ENCODE results near the gene P2RX1. TPM values are rescaled to one million over a fixed set of nuclear protein-coding genes. Genes with fewer than 3 reads are reported as not detected.

The P2RX1 gene
- polyA plus RNA-seq, 3 donors: 22.9 to 117 (median 33.8) TPM

DNA sequence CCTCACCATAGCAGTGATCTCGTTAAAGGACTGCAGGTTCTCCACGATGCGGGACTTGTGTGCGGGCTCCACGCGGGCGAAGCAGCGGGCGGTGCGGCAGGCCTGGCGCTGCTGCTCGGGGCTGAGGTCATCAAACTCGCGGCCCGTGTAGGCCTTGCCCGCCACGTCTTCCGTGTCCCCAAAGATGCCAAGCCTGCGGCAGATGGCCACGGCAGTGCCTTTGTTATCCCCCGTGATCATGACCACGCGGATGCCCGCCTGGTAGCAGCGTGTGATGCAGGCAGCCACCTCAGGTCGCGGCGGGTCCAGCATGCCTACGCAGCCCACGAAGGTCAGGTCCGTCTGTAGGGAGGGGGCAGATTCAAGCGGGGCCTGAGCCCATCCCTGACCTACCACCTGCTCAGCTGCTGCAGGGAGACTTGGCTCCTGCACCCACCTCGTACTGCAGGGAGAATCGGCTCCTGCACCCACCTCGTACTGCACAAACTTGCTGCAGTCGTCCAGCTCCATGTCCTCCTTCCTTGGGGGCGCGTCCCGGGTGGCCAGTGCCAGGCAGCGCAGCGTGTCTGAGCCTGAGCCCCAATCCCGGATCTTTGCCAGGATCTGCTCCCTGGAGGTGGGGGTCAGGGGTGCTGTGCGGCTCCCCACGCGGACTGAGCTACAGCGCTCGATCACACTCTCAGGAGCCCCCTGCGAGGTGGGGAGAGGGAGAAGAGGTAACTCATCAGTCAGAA, 24.9 kb upstream of the P2RX1 start:
- no peaks in the 10 kb centered on the region for H3K27me3 ChIP-seq (ENCODE audit: control insufficient read depth in 2 of 2, insufficient read depth in 2 of 2, low read length in 2 of 2)
- H3K9ac ChIP-seq (ENCODE audit: insufficient read depth, low read length, poor library complexity, severe bottlenecking): no peak overlapping the region
- H3K4me2 ChIP-seq (replicated peaks; ENCODE audit: extremely low read depth, low read length, poor library complexity, severe bottlenecking): no peak overlapping the region
- no peaks in the 10 kb centered on the region for H3K4me1 ChIP-seq (ENCODE audit: control insufficient read depth in 1 of 2, insufficient read depth in 2 of 2, low read length in 2 of 2)
- Mint-ChIP-seq H3K4me3 (no peak overlapping the region), H3K4me1 (no peaks in the 10 kb centered on the region), H3K36me3 (peaks cover 70 to 94% of the 10 kb centered on the region in 2 donors), H3K27ac (peak overlapping the region in 3 of 7 donors; percentile 21 to 66 (median 37)), H3K9me3 (peaks cover 0 to 2% (median 0%) of the 10 kb centered on the region in 7 donors), H3K27me3 (ENCODE audit: low read depth in 3 of 3) (peaks cover 0 to 2% (median 0%) of the 10 kb centered on the region in 3 donors)
- H3K4me3 ChIP-seq (replicated peaks in 1 of 3; ENCODE audit: low read depth in 2 of 3, low read length in 3 of 3): no peak overlapping the region
- TF ChIP-seq CTCF (IDR thresholded peaks at IDR 0.05): no peak
- intact Hi-C loops (cut with micrococcal nuclease): no loop called here
- no peak overlapping the region for H2AFZ ChIP-seq (ENCODE audit: insufficient read depth, low read depth, low read length, poor library complexity, severe bottlenecking)
- no peaks in the 10 kb centered on the region for H4K20me1 ChIP-seq (ENCODE audit: insufficient read depth, low read length)
- no peaks in the 10 kb centered on the region for H3K9me3 ChIP-seq (replicated peaks in 1 of 2; ENCODE audit: control insufficient read depth in 1 of 2, insufficient read depth in 1 of 2, low read length in 2 of 2)
- H3K27ac ChIP-seq (ENCODE audit: low read depth in 1 of 2, low read length in 2 of 2): no peak overlapping the region
- peaks cover 73 to 93% of the 10 kb centered on the region in 2 donors for H3K36me3 ChIP-seq (replicated peaks in 1 of 2; ENCODE audit: control insufficient read depth in 1 of 2, insufficient read depth in 2 of 2, low read length in 2 of 2)
- WGBS (ENCODE audit: insufficient coverage): 99% methylated on average over 37 of the region's 48 CpGs
- DNase-seq: no peak
- no peaks in the 10 kb centered on the region for H3K79me2 ChIP-seq (ENCODE audit: insufficient read depth, low read length)

- 95% methylated on average over 17 of the region's 17 CpGs for WGBS (ENCODE audit: insufficient coverage)
- Mint-ChIP-seq H3K36me3 (peaks cover 66 to 99% of the 10 kb centered on the region in 2 donors), H3K4me3 (no peak overlapping the region), H3K4me1 (no peaks in the 10 kb centered on the region), H3K9me3 (peaks cover 0 to 2% (median 0%) of the 10 kb centered on the region in 7 donors), H3K27me3 (ENCODE audit: low read depth in 3 of 3) (no peaks in the 10 kb centered on the region), H3K27ac (peak overlapping the region in 3 of 7 donors; percentile 0 to 87 (median 37))
- Histone ChIP-seq H2AFZ (ENCODE audit: insufficient read depth, low read depth, low read length, poor library complexity, severe bottlenecking) (no peak overlapping the region), H3K27ac (ENCODE audit: low read depth in 1 of 2, low read length in 2 of 2) (no peak overlapping the region), H3K4me1 (ENCODE audit: control insufficient read depth in 1 of 2, insufficient read depth in 2 of 2, low read length in 2 of 2) (no peaks in the 10 kb centered on the region), H3K36me3 (replicated peaks in 1 of 2; ENCODE audit: control insufficient read depth in 1 of 2, insufficient read depth in 2 of 2, low read length in 2 of 2) (peaks cover 58 to 87% of the 10 kb centered on the region in 2 donors), H3K4me3 (replicated peaks in 1 of 3; ENCODE audit: low read depth in 2 of 3, low read length in 3 of 3) (no peak overlapping the region), H3K27me3 (ENCODE audit: control insufficient read depth in 2 of 2, insufficient read depth in 2 of 2, low read length in 2 of 2) (no peaks in the 10 kb centered on the region), H3K79me2 (ENCODE audit: insufficient read depth, low read length) (no peaks in the 10 kb centered on the region), H3K9me3 (replicated peaks in 1 of 2; ENCODE audit: control insufficient read depth in 1 of 2, insufficient read depth in 1 of 2, low read length in 2 of 2) (no peaks in the 10 kb centered on the region), H3K9ac (ENCODE audit: insufficient read depth, low read length, poor library complexity, severe bottlenecking) (no peak overlapping the region), H3K4me2 (replicated peaks; ENCODE audit: extremely low read depth, low read length, poor library complexity, severe bottlenecking) (no peak overlapping the region), H4K20me1 (ENCODE audit: insufficient read depth, low read length) (no peaks in the 10 kb centered on the region)
- DNase-seq: no peak
- intact Hi-C loops (cut with micrococcal nuclease): no loop called here
- no peak for TF ChIP-seq CTCF (IDR thresholded peaks at IDR 0.05)
These were observed 21.1 kb upstream of the P2RX1 start for GRCh38 chr17:3937359-3937758.

Data from CD14-positive monocyte (primary cell).